ENCODE measurements around the gene GLO1.

DNA sequence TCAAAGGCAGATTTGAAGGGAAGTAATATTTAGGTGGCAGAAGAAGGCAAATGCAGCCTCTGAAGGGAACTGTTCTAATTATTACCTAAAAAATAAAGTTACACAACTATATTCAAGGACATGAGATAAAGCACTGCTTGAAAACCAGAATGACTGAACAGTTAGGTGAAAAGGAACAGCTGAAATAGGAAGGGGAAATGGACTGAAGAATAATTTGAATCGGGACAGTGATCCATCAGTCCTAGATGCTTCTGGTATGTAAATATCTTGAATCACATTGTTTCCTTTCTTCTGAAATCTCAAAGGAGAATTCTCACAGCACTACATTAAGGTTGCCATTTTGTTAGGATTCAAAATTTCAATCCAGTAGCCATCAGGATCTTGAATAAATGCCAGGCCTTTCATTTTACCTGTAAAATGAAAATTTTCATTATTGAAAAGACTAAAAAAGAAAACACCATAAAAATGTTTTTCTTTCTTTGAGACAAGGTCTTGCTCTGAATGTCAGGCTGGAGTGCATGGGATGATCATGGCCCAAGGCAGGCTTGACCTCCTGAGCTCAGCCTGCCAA lies 25.9 kb downstream of the GLO1 start:
- TF ChIP-seq, protein P1, sequence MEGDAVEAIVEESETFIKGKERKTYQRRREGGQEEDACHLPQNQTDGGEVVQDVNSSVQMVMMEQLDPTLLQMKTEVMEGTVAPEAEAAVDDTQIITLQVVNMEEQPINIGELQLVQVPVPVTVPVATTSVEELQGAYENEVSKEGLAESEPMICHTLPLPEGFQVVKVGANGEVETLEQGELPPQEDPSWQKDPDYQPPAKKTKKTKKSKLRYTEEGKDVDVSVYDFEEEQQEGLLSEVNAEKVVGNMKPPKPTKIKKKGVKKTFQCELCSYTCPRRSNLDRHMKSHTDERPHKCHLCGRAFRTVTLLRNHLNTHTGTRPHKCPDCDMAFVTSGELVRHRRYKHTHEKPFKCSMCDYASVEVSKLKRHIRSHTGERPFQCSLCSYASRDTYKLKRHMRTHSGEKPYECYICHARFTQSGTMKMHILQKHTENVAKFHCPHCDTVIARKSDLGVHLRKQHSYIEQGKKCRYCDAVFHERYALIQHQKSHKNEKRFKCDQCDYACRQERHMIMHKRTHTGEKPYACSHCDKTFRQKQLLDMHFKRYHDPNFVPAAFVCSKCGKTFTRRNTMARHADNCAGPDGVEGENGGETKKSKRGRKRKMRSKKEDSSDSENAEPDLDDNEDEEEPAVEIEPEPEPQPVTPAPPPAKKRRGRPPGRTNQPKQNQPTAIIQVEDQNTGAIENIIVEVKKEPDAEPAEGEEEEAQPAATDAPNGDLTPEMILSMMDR (IDR thresholded peaks at IDR 0.05), result no peak
- TF ChIP-seq POLR2A (IDR thresholded peaks at IDR 0.05), result no peak
